ENCODE results near the gene SMYD2. TPM values are rescaled to one million over a fixed set of nuclear protein-coding genes. Genes with fewer than 3 reads are reported as not detected.

SMYD2 gene
- total and polyA plus RNA-seq, 2 donors (not counting 3 experiments of a cell fraction or from before 2014, with no cell fraction given) = 8.0 to 20.9 TPM

DNA sequence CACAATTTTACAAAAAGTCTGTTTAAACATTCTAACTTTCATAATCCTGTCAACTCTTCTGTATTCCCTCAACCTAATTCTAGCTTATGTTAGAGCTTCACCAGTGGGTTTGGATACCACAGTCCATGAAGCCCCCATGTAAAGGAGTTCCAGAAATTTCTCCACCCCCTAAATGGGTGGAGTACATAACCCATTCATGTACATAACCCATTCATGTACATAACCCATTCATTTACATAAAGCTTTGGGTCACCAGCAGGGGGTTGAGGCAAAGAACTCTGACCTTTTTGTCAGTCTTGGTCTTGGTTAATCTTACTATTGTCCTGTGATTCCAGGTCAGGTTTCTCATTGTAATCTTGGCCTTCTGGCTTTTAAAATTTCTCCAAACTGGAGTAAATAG, 61.6 kb downstream of the SMYD2 start:
- Histone ChIP-seq H3K4me1 (ENCODE audit: control insufficient read depth, extremely low read depth, insufficient read depth, low read length) (no peaks in the 10 kb centered on the region), H3K4me2 (ENCODE audit: insufficient read depth, low read length) (no peak overlapping the region), H3K36me3 (ENCODE audit: control insufficient read depth in 2 of 2, extremely low read depth in 1 of 2, insufficient read depth in 2 of 2, low read length in 2 of 2) (peaks cover 3 to 5% of the 10 kb centered on the region in 2 experiments), H3K9me1 (replicated peaks; ENCODE audit: control insufficient read depth, extremely low read depth, insufficient read depth, low read length) (no peaks in the 10 kb centered on the region), H2AFZ (ENCODE audit: low read depth, low read length) (no peak overlapping the region), H3K9me3 (replicated peaks; ENCODE audit: control insufficient read depth, insufficient read depth, low read length) (no peaks in the 10 kb centered on the region), H3K9ac (replicated peaks; ENCODE audit: extremely low read depth, insufficient read depth, low read length) (no peak overlapping the region), H3K27ac (ENCODE audit: insufficient read depth, low read depth, low read length) (no peak overlapping the region), H3K4me3 (replicated peaks in 1 of 3; ENCODE audit: insufficient read depth in 1 of 3, low read depth in 1 of 3, low read length in 3 of 3) (no peak overlapping the region), H4K20me1 (replicated peaks; ENCODE audit: control insufficient read depth, extremely low read depth, insufficient read depth, low read length) (no peaks in the 10 kb centered on the region), H3K79me2 (ENCODE audit: control insufficient read depth, insufficient read depth, low read length) (no peaks in the 10 kb centered on the region), H3K27me3 (ENCODE audit: control insufficient read depth in 2 of 2, insufficient read depth in 2 of 2, low read length in 2 of 2) (no peaks in the 10 kb centered on the region)
- ChIA-PET CTCF (interaction anchor here (0.7 to 3.5 kb wide), 3 partner anchors 10 to 285 kb away, joined by 3 to 19 read pairs (median 3); no protein-coding TSS in a partner anchor), POLR2A (no interaction called here)
- dilution Hi-C loops (cut with MboI; ENCODE audit: extremely low pct_ligation_motif_present, low sequenced_read_pairs) = loop anchor here (25.0 kb wide), 1 partner anchor 245 kb away; no protein-coding TSS in a partner anchor
- FAIRE-seq (no peak), DNase-seq (ENCODE audit: low read depth, low spot score) (no peak)
- intact Hi-C loops (cut with micrococcal nuclease) = no loop called here
- no peak for TF ChIP-seq FOS (IDR thresholded peaks at IDR 0.05; ENCODE audit: borderline replicate concordance, insufficient read depth, low read length)
- TF ChIP-seq MYC (IDR thresholded peaks at IDR 0.05; ENCODE audit: low read depth, low read length) = no peak
- TF ChIP-seq MAX (IDR thresholded peaks at IDR 0.05; ENCODE audit: insufficient read depth, insufficient read length) = no peak
- TF ChIP-seq GATA2 (IDR thresholded peaks at IDR 0.05; ENCODE audit: insufficient read depth, insufficient read length, low read depth, low read length) = no peak
- no peak for TF ChIP-seq JUN (IDR thresholded peaks at IDR 0.05; ENCODE audit: borderline replicate concordance, insufficient read depth, insufficient read length, low read depth)
- no peak for TF ChIP-seq EZH2 (IDR thresholded peaks at IDR 0.05; ENCODE audit: borderline replicate concordance, low read depth, low read length, severe bottlenecking)
- TF ChIP-seq POLR2AphosphoS5 (IDR thresholded peaks at IDR 0.05; ENCODE audit: insufficient read depth, low read depth, low read length) = no peak
- no peak for TF ChIP-seq CTCF (IDR thresholded peaks at IDR 0.05; ENCODE audit: extremely low read depth in 1 of 2, insufficient read depth in 1 of 2, low read depth in 1 of 2, low read length in 2 of 2)
- no TSS peak for BruUV-seq (replicated peaks)
